A673 (cell line): ENCODE measurements around the gene GRIK4. TPM values are rescaled to one million over a fixed set of nuclear protein-coding genes. Genes with fewer than 3 reads are reported as not detected.

Experiments used
- BruUV-seq: library from RNA; stranded (reverse); fragments of 400-500 nt; replicated peaks from 2 replicates; lab custom pipeline; 2021; lab: Mats Ljungman, UMichigan
- CTCF ChIA-PET: fragments of 300-600 bp; sonication (Branson Sonifier 250); formaldehyde crosslinking; loops from one replicate; lab custom pipeline; 2022; ENCODE audit warnings: antibody characterized with exemption; lab: Charles Lee
- POLR2A ChIA-PET: fragments of 300-600 bp; sonication (Branson Sonifier 250); formaldehyde crosslinking; loops from one replicate; lab custom pipeline; 2022; ENCODE audit warnings: antibody characterized with exemption; ENCODE audit not compliant: low non-redundant PET; lab: Charles Lee
- DNase-seq: peaks from one replicate; pipeline ENCODE4 v3.0.0-alpha.2; 2015; ENCODE audit warnings: low spot score
- H3K27ac ChIP-seq: fragments of 200-600 bp; sonication (generic); 2 replicates; pipeline ENCODE4 v1.5.1; 2016; ENCODE audit warnings: mixed run types, low read depth, mild to moderate bottlenecking, mixed read lengths, antibody characterized with exemption, low read length; ENCODE audit not compliant: poor library complexity, severe bottlenecking
- H3K27me3 ChIP-seq: fragments of 200-600 bp; sonication (generic); replicated peaks from 2 replicates; pipeline ENCODE4 v1.6.1; 2017; ENCODE audit warnings: mixed run types, low read depth, mild to moderate bottlenecking, mixed read lengths, antibody characterized with exemption, low read length; ENCODE audit not compliant: insufficient read depth, poor library complexity
- H3K36me3 ChIP-seq: fragments of 200-600 bp; sonication (generic); 2 replicates; pipeline ENCODE4 v1.6.1; 2016; ENCODE audit warnings: mixed run types, mild to moderate bottlenecking, mixed read lengths, antibody characterized with exemption, low read length; ENCODE audit not compliant: insufficient read depth, poor library complexity, severe bottlenecking
- H3K4me1 ChIP-seq: fragments of 200-600 bp; sonication (generic); 2 replicates; pipeline ENCODE4 v1.6.1; 2017; ENCODE audit warnings: mixed run types, mild to moderate bottlenecking, mixed read lengths, antibody characterized with exemption, low read length; ENCODE audit not compliant: insufficient read depth, poor library complexity, severe bottlenecking
- H3K4me3 ChIP-seq: fragments of 200-600 bp; sonication (generic); 2 replicates; pipeline ENCODE4 v1.5.1; 2016; ENCODE audit warnings: low read depth, mixed run types, mild to moderate bottlenecking, mixed read lengths, low read length; ENCODE audit not compliant: poor library complexity, severe bottlenecking
- H3K9me3 ChIP-seq: fragments of 200-600 bp; sonication (generic); 2 replicates; pipeline ENCODE4 v1.6.1; 2016; ENCODE audit warnings: mixed run types, low read depth, mild to moderate bottlenecking, mixed read lengths, antibody characterized with exemption, low read length; ENCODE audit not compliant: poor library complexity, severe bottlenecking
- CTCF ChIP-seq: fragments of 300-800, 200-600 bp; sonication (generic); conservative IDR thresholded peaks from 2 replicates; pipeline ENCODE4 v1.5.1; 2017; ENCODE audit warnings: low read depth, mild to moderate bottlenecking, antibody characterized with exemption, low read length, moderate library complexity, mixed read lengths
- EZH2 ChIP-seq: fragments of 200-600 bp; sonication (generic); IDR thresholded peaks from 2 replicates; pipeline ENCODE4 v1.6.1; 2017; ENCODE audit warnings: borderline replicate concordance, low read depth, mild to moderate bottlenecking, mixed read lengths, antibody characterized with exemption, low read length; ENCODE audit not compliant: poor library complexity, severe bottlenecking
- intact Hi-C: fragments of 100-400 bp; cut with micrococcal nuclease; formaldehyde crosslinking; loops from one replicate; pipeline ENCODE4 v1.10.0; 2022; ENCODE audit not compliant: unreplicated experiment
- total RNA-seq: library from RNA; stranded (reverse); gene quantifications from 2 replicates; pipeline ENCODE4 v1.2.3, GENCODE V29; 2021

GRIK4 gene
- total RNA-seq, 1 experiment from 2014 or later, result not detected

GRCh38 chr11:120571476-120571875, 59.9 kb downstream of the GRIK4 start:
- Histone ChIP-seq H3K27me3 (no peaks in the 10 kb centered on the region), H3K36me3 (no peaks in the 10 kb centered on the region), H3K4me3 (no peak overlapping the region), H3K4me1 (no peaks in the 10 kb centered on the region), H3K27ac (no peak overlapping the region), H3K9me3 (no peaks in the 10 kb centered on the region)
- no TSS peak for BruUV-seq
- ChIA-PET CTCF (no interaction called here), POLR2A (no interaction called here)
- TF ChIP-seq EZH2 (no peak), CTCF (no peak)
- intact Hi-C loops, result no loop called here
- no peak for DNase-seq

- POLR2A ChIA-PET, result no interaction called here
- no peak for DNase-seq
- BruUV-seq, result no TSS peak
- no peaks in the 10 kb centered on the region for H3K9me3 ChIP-seq
- TF ChIP-seq CTCF (no peak), EZH2 (no peak)
- no peak overlapping the region for H3K27ac ChIP-seq
- H3K4me1 ChIP-seq, result no peaks in the 10 kb centered on the region
- CTCF ChIA-PET, result interaction anchor here (1.0 kb wide), 1 partner anchor 82 kb away, joined by 3 read pairs; no protein-coding TSS in a partner anchor
- intact Hi-C loops, result no loop called here
- H3K4me3 ChIP-seq, result no peak overlapping the region
- peaks cover 5% of the 10 kb centered on the region for H3K27me3 ChIP-seq
- no peaks in the 10 kb centered on the region for H3K36me3 ChIP-seq
Measured at GRCh38 chr11:120573756-120574354, 62.3 kb downstream of the GRIK4 start.

- no peak for DNase-seq
- no peak overlapping the region for H3K27ac ChIP-seq
- intact Hi-C loops, result no loop called here
- peaks cover 5% of the 10 kb centered on the region for H3K27me3 ChIP-seq
- H3K36me3 ChIP-seq, result no peaks in the 10 kb centered on the region
- no peaks in the 10 kb centered on the region for H3K9me3 ChIP-seq
- POLR2A ChIA-PET, result no interaction called here
- no peaks in the 10 kb centered on the region for H3K4me1 ChIP-seq
- TF ChIP-seq CTCF (no peak), EZH2 (no peak)
- H3K4me3 ChIP-seq, result no peak overlapping the region
- CTCF ChIA-PET, result no interaction called here
- no TSS peak for BruUV-seq
Measured at GRCh38 chr11:120574876-120575275, 63.3 kb downstream of the GRIK4 start.
